SK-N-SH treated with all-trans-retinoic acid at 6 μM for 48 hours (cell line): ENCODE results near the gene ITGB2.
A peak's percentile ranks its signal among the peaks of the same experiment; 100 is the strongest.

Source experiments
- ATAC-seq: fragments of 200-7000 bp; cut with Tn5 transposase; 3 replicates; pipeline ENCODE4 v1.9.1; 2020; ENCODE audit warnings: mild to moderate bottlenecking, moderate library complexity
- ARNTL ChIP-seq: fragments of 450-650 bp; formaldehyde crosslinking; IDR thresholded peaks from 2 replicates; pipeline ENCODE4 v1.5.0; 2020; ENCODE audit warnings: low read depth, mild to moderate bottlenecking, moderate library complexity, borderline replicate concordance
- CREB5 ChIP-seq: fragments of 250-450 bp; sonication (Bioruptor Pico); IDR thresholded peaks from 2 replicates; pipeline ENCODE4 v1.5.1; 2020; ENCODE audit warnings: low read depth, mild to moderate bottlenecking, moderate library complexity
- CSDC2 ChIP-seq: fragments of 250-450 bp; sonication (Bioruptor Pico); IDR thresholded peaks from 2 replicates; pipeline ENCODE4 v1.5.0; 2020; ENCODE audit warnings: mild to moderate bottlenecking, moderate library complexity
- ESRRG ChIP-seq: fragments of 250-450 bp; sonication (Bioruptor Pico); IDR thresholded peaks from 2 replicates; pipeline ENCODE4 v1.6.1; 2021; ENCODE audit warnings: mild to moderate bottlenecking
- ISL1 ChIP-seq: fragments of 250-450 bp; sonication (Bioruptor Pico); IDR thresholded peaks from 2 replicates; pipeline ENCODE4 v2.1.2; 2022; ENCODE audit warnings: mild to moderate bottlenecking, moderate library complexity
- OSR1 ChIP-seq: fragments of 250-450 bp; sonication (Bioruptor Pico); IDR thresholded peaks from 2 replicates; pipeline ENCODE4 v1.8.0; 2022; ENCODE audit warnings: moderate library complexity, mild to moderate bottlenecking, inconsistent platforms
- PATZ1 ChIP-seq: fragments of 250-450 bp; sonication (Bioruptor Pico); IDR thresholded peaks from 2 replicates; pipeline ENCODE4 v1.8.0; 2020; ENCODE audit warnings: mild to moderate bottlenecking, moderate library complexity, borderline replicate concordance
- POU6F1 ChIP-seq: fragments of 250-450 bp; sonication (Bioruptor Pico); IDR thresholded peaks from 2 replicates; pipeline ENCODE4 v1.8.0; 2021; ENCODE audit warnings: low read depth, mild to moderate bottlenecking, moderate library complexity, borderline replicate concordance
- PPARA ChIP-seq: fragments of 250-450 bp; sonication (Bioruptor Pico); IDR thresholded peaks from 2 replicates; pipeline ENCODE4 v1.5.0; 2020; ENCODE audit warnings: mild to moderate bottlenecking, borderline replicate concordance
- RARB ChIP-seq: fragments of 250-450 bp; sonication (Bioruptor Pico); IDR thresholded peaks from 2 replicates; pipeline ENCODE4 v1.8.0; 2021; ENCODE audit warnings: mild to moderate bottlenecking, moderate library complexity
- SNAI2 ChIP-seq: fragments of 250-450 bp; sonication (Bioruptor Pico); IDR thresholded peaks from 2 replicates; pipeline ENCODE4 v1.5.0; 2020; ENCODE audit warnings: mild to moderate bottlenecking, moderate library complexity
- TCF4 ChIP-seq: fragments of 250-450 bp; sonication (Bioruptor Pico); IDR thresholded peaks from 2 replicates; pipeline ENCODE4 v1.8.0; 2021; ENCODE audit warnings: mild to moderate bottlenecking, moderate library complexity, borderline replicate concordance
- TOX ChIP-seq: fragments of 250-450 bp; sonication (Bioruptor Pico); IDR thresholded peaks from 2 replicates; pipeline ENCODE4 v1.8.0; 2021; ENCODE audit warnings: mild to moderate bottlenecking, moderate library complexity, borderline replicate concordance
- TSHZ2 ChIP-seq: fragments of 250-450 bp; sonication (Bioruptor Pico); IDR thresholded peaks from 2 replicates; pipeline ENCODE4 v1.5.0; 2020; ENCODE audit warnings: mild to moderate bottlenecking, moderate library complexity
- ZC3H10 ChIP-seq: fragments of 250-450 bp; sonication (Bioruptor Pico); IDR thresholded peaks from 2 replicates; pipeline ENCODE4 v1.5.1; 2021; ENCODE audit warnings: mild to moderate bottlenecking, moderate library complexity
- ZFP3 ChIP-seq: fragments of 250-450 bp; sonication (Bioruptor Pico); IDR thresholded peaks from 2 replicates; pipeline ENCODE4 v1.5.0; 2020; ENCODE audit warnings: mild to moderate bottlenecking, moderate library complexity
- ZNF565 ChIP-seq: fragments of 450-650 bp; formaldehyde crosslinking; conservative IDR thresholded peaks from 2 replicates; pipeline ENCODE4 v1.5.0; 2020; ENCODE audit warnings: low read depth, mild to moderate bottlenecking, moderate library complexity
- ZNF70 ChIP-seq: fragments of 450-650 bp; formaldehyde crosslinking; IDR thresholded peaks from 2 replicates; pipeline ENCODE4 v1.5.0; 2020; ENCODE audit warnings: mild to moderate bottlenecking, moderate library complexity
- ZNF8 ChIP-seq: fragments of 450-650 bp; formaldehyde crosslinking; IDR thresholded peaks from 2 replicates; pipeline ENCODE4 v1.5.0; 2020; ENCODE audit warnings: mild to moderate bottlenecking, moderate library complexity

The ITGB2 gene

GRCh38 chr21:44960141-44961092 is 39.7 kb upstream of the ITGB2 start:
- TF ChIP-seq RARB (CRISPR knock-in tag) (no peak), ZNF70 (CRISPR knock-in tag) (no peak), POU6F1 (no peak), ZNF8 (no peak), ZC3H10 (CRISPR knock-in tag) (no peak), CREB5 (no peak), SNAI2 (CRISPR knock-in tag) (no peak), PPARA (CRISPR knock-in tag) (no peak), TCF4 (CRISPR knock-in tag) (no peak), ESRRG (no peak), ZFP3 (no peak), ISL1 (no peak), TOX (CRISPR knock-in tag) (no peak), CSDC2 (no peak), TSHZ2 (CRISPR knock-in tag) (no peak), PATZ1 (CRISPR knock-in tag) (no peak)
- ATAC-seq, result no peak

- ATAC-seq, result no peak
These were observed 38.8 kb upstream of the ITGB2 start for GRCh38 chr21:44959376-44960091.

GRCh38 chr21:44958471-44959191 is 37.9 kb upstream of the ITGB2 start:
- peak; percentile 11; the same call in 1 of the 3 replicates for ATAC-seq
- no peak for TF ChIP-seq PPARA (CRISPR knock-in tag)
- no peak for TF ChIP-seq OSR1 (CRISPR knock-in tag)
- no peak for TF ChIP-seq ZNF565 (CRISPR knock-in tag)
- TF ChIP-seq POU6F1, result no peak
- no peak for TF ChIP-seq ARNTL (CRISPR knock-in tag)
- no peak for TF ChIP-seq ZC3H10 (CRISPR knock-in tag)
- TF ChIP-seq TSHZ2 (CRISPR knock-in tag), result no peak

More at GRCh38 chr21:44959376-44960091, 38.8 kb upstream of the ITGB2 start:
- TF ChIP-seq ARNTL (CRISPR knock-in tag), result no peak
- no peak for TF ChIP-seq ZNF8
- no peak for TF ChIP-seq TCF4 (CRISPR knock-in tag)
- no peak for TF ChIP-seq ZNF70 (CRISPR knock-in tag)
- TF ChIP-seq, all 23 proteins: peak for 0
